ENCODE data around the gene ZNF341. TPM values are rescaled to one million over a fixed set of nuclear protein-coding genes. Genes with fewer than 3 reads are reported as not detected.

Gene ZNF341
- total and polyA plus RNA-seq, 9 of the 15 experiments (the other 6 are each of a cell fraction or from before 2014, with no cell fraction given) = 0.08 to 2.6 (median 1.0) TPM

- H3K9me3 ChIP-seq (replicated peaks; ENCODE audit: control insufficient read depth, insufficient read depth, low read depth, low read length) = no peaks in the 10 kb centered on the region
- no TSS peak for BruUV-seq (replicated peaks)
- no peak overlapping the region for H2AFZ ChIP-seq (ENCODE audit: low read depth, low read length)
- H3K9ac ChIP-seq (ENCODE audit: insufficient read depth in 1 of 2, low read depth in 2 of 2, low read length in 2 of 2) = peak overlapping the region in 1 of 2 experiments; percentile 46; a peak in 1 of 4 replicates
- ATAC-seq (peak; percentile 73), DNase-seq (ENCODE audit: extremely low read depth in 1 of 4, low spot score in 3 of 4) (peak in 3 of 4 experiments; percentile 32 to 49 (median 37)), FAIRE-seq (peak; percentile 71)
- H4K20me1 ChIP-seq (replicated peaks; ENCODE audit: control insufficient read depth, insufficient read depth, low read length) = peaks cover 24% of the 10 kb centered on the region; the same call in 1 of the 2 replicates
- in situ Hi-C loops (cut with MboI) (no loop called here), intact Hi-C loops (cut with micrococcal nuclease) (no loop called here)
- peaks cover 56% of the 10 kb centered on the region for H3K79me2 ChIP-seq (ENCODE audit: control insufficient read depth, insufficient read depth, low read length)
- POLR2A ChIA-PET = interaction anchor here (0.6 to 2.1 kb wide), 6 partner anchors 10 to 163 kb away, joined by 3 to 14 read pairs (median 8); partner anchors contain the start of gene CHMP4B
- no peak overlapping the region for H3K4me3 ChIP-seq
- peaks cover 10% of the 10 kb centered on the region; the same call in 1 of the 3 replicates for H3K36me3 ChIP-seq (ENCODE audit: control insufficient read depth, insufficient read depth, low read length)
- peaks cover 12 to 20% of the 10 kb centered on the region in 2 experiments for H3K4me1 ChIP-seq (replicated peaks in 1 of 2; ENCODE audit: control insufficient read depth in 2 of 2, insufficient read depth in 2 of 2, low read length in 2 of 2)
- peaks cover 4% of the 10 kb centered on the region for H3K9me1 ChIP-seq (ENCODE audit: control insufficient read depth, insufficient read depth, low read length)
- 31% methylated on average over 3 of the region's 3 CpGs for WGBS (ENCODE audit: insufficient coverage, low coverage, missing lambda C conversion rate)
- H3K27ac ChIP-seq (ENCODE audit: extremely low read depth, low read depth, low read length) = no peak overlapping the region
- 0 out of 2 replicates have a peak overlapping the region, but pooled peaks have one; percentile 12 for H3K4me2 ChIP-seq (ENCODE audit: insufficient read depth, low read length)
- CTCF ChIA-PET (ENCODE audit: low intra/inter-chr PET ratio) = interaction anchor here (0.6 kb wide), 1 partner anchor 418 kb away, joined by 3 read pairs; no protein-coding TSS in a partner anchor
- no peaks in the 10 kb centered on the region for H3K27me3 ChIP-seq (ENCODE audit: control insufficient read depth in 2 of 2, insufficient read depth in 2 of 2, low read length in 2 of 2)
- TF ChIP-seq, protein P1, sequence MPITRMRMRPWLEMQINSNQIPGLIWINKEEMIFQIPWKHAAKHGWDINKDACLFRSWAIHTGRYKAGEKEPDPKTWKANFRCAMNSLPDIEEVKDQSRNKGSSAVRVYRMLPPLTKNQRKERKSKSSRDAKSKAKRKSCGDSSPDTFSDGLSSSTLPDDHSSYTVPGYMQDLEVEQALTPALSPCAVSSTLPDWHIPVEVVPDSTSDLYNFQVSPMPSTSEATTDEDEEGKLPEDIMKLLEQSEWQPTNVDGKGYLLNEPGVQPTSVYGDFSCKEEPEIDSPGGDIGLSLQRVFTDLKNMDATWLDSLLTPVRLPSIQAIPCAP (CRISPR knock-in tag; IDR thresholded peaks at IDR 0.05; ENCODE audit: borderline replicate concordance) = no peak
- TF ChIP-seq SREBF2 (CRISPR knock-in tag; IDR thresholded peaks at IDR 0.05) = no peak
- TF ChIP-seq MEIS2 (IDR thresholded peaks at IDR 0.05; ENCODE audit: partially characterized antibody) = peak; percentile 46
- peak; percentile 65 for TF ChIP-seq TCF3 (CRISPR knock-in tag; IDR thresholded peaks at IDR 0.05)
- peak; percentile 60 for TF ChIP-seq TAL1 (IDR thresholded peaks at IDR 0.05)
- no peak for TF ChIP-seq CXXC5 (CRISPR knock-in tag; IDR thresholded peaks at IDR 0.05)
- peak; percentile 76 for TF ChIP-seq CBFA2T2 (conservative IDR thresholded peaks at IDR 0.05)
- TF ChIP-seq ZEB2 (IDR thresholded peaks at IDR 0.05) = 0 out of 2 replicates have a peak, but pooled peaks have one; percentile 29
- TF ChIP-seq ZFX (CRISPR knock-in tag; IDR thresholded peaks at IDR 0.05) = no peak
- peak; percentile 68 for TF ChIP-seq NCOR1 (IDR thresholded peaks at IDR 0.05)
- TF ChIP-seq TEAD4 (IDR thresholded peaks at IDR 0.05; ENCODE audit: low read length) = peak; percentile 72
- no peak for TF ChIP-seq TEAD4 (CRISPR knock-in tag; IDR thresholded peaks at IDR 0.05; ENCODE audit: borderline replicate concordance)
- TF ChIP-seq NFIC (IDR thresholded peaks at IDR 0.05) = 0 out of 2 replicates have a peak, but pooled peaks have one; percentile 23
- TF ChIP-seq CBFA2T3 (IDR thresholded peaks at IDR 0.05) = peak; percentile 88
- no peak for TF ChIP-seq MAX (CRISPR knock-in tag; IDR thresholded peaks at IDR 0.05)
- TF ChIP-seq CTBP1 (IDR thresholded peaks at IDR 0.05; ENCODE audit: borderline replicate concordance) = peak; percentile 36; the same call in 1 of the 2 replicates
- TF ChIP-seq EP300 (IDR thresholded peaks at IDR 0.05; ENCODE audit: low read length) = peak; percentile 21; the same call in 1 of the 2 replicates
- peak in 1 of 2 experiments; percentile 42; a peak in 1 of 4 replicates for TF ChIP-seq KDM1A (IDR thresholded peaks at IDR 0.05)
- no peak for TF ChIP-seq TRIM24 (IDR thresholded peaks at IDR 0.05)
These were observed 97.8 kb downstream of the ZNF341 start for GRCh38 chr20:33829636-33830035.

Data from K562 (cell line).